ENCODE measurements around the gene PRSS8.

- TF ChIP-seq CTCF (IDR thresholded peaks at IDR 0.05): no peak
- no peak for TF ChIP-seq POLR2A (IDR thresholded peaks at IDR 0.05)
Observed at GRCh38 chr16:31093132-31093703, 42.3 kb downstream of the PRSS8 start.

Measured in esophagus squamous epithelium (tissue), 4 donors.